B cell (primary cell): ENCODE results near the gene SEMA3A.

Experiments used
- EZH2 ChIP-seq: IDR thresholded peaks from 2 replicates; pipeline ENCODE4 v1.6.1; 2012; ENCODE audit warnings: borderline replicate concordance, low read depth, mild to moderate bottlenecking, moderate library complexity, low read length; ENCODE audit not compliant: insufficient read depth, poor library complexity, severe bottlenecking
- TF ChIP-seq, protein P1 (sequence below): fragments of 200-600 bp; IDR thresholded peaks from one replicate; pipeline ENCODE4 v1.8.0; 2022; ENCODE audit warnings: antibody characterized with exemption, mild to moderate bottlenecking

GRCh38 chr7:84142726-84143125 lies 51.9 kb downstream of the SEMA3A start:
- TF ChIP-seq, protein P1, sequence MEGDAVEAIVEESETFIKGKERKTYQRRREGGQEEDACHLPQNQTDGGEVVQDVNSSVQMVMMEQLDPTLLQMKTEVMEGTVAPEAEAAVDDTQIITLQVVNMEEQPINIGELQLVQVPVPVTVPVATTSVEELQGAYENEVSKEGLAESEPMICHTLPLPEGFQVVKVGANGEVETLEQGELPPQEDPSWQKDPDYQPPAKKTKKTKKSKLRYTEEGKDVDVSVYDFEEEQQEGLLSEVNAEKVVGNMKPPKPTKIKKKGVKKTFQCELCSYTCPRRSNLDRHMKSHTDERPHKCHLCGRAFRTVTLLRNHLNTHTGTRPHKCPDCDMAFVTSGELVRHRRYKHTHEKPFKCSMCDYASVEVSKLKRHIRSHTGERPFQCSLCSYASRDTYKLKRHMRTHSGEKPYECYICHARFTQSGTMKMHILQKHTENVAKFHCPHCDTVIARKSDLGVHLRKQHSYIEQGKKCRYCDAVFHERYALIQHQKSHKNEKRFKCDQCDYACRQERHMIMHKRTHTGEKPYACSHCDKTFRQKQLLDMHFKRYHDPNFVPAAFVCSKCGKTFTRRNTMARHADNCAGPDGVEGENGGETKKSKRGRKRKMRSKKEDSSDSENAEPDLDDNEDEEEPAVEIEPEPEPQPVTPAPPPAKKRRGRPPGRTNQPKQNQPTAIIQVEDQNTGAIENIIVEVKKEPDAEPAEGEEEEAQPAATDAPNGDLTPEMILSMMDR, result no peak
- no peak for TF ChIP-seq EZH2
